ENCODE results near the gene EPC1. TPM values are rescaled to one million over a fixed set of nuclear protein-coding genes. Genes with fewer than 3 reads are reported as not detected.

Gene EPC1
- total and polyA plus RNA-seq, 10 of the 15 experiments (the other 5 are each of a cell fraction or from before 2014, with no cell fraction given), result 6.8 to 59.2 (median 19.4) TPM

GRCh38 chr10:32374605-32375004, 27.6 kb upstream of the EPC1 start:
- Histone ChIP-seq H3K4me1 (ENCODE audit: control insufficient read depth, insufficient read depth, low read length) (no peaks in the 10 kb centered on the region), H3K79me2 (ENCODE audit: control insufficient read depth, insufficient read depth, low read length) (peaks cover 52% of the 10 kb centered on the region), H3K36me3 (ENCODE audit: control insufficient read depth in 2 of 2, insufficient read depth in 2 of 2, low read length in 1 of 2) (no peaks in the 10 kb centered on the region), H3K9me3 (replicated peaks; ENCODE audit: control insufficient read depth, insufficient read depth, low read length) (peaks cover 1% of the 10 kb centered on the region; the same call in 1 of the 3 replicates), H3K9ac (ENCODE audit: control insufficient read depth, insufficient read depth, low read length) (no peak overlapping the region), H3K4me3 (no peak overlapping the region), H3K27me3 (replicated peaks in 1 of 2; ENCODE audit: control insufficient read depth in 2 of 2, insufficient read depth in 2 of 2, low read length in 1 of 2) (no peaks in the 10 kb centered on the region), H3K27ac (ENCODE audit: control insufficient read depth, insufficient read depth) (no peak overlapping the region), H4K20me1 (ENCODE audit: control insufficient read depth, insufficient read depth) (no peaks in the 10 kb centered on the region), H2AFZ (ENCODE audit: control insufficient read depth, low read depth, low read length) (no peak overlapping the region), H3K4me2 (ENCODE audit: control insufficient read depth, insufficient read depth) (peak overlapping the region; percentile 54; the same call in 1 of the 2 replicates)
- FAIRE-seq, result no peak
- intact Hi-C loops (cut with micrococcal nuclease; ENCODE audit: unreplicated experiment), result loop anchor here (5.0 to 10.0 kb wide), 3 partner anchors 317 to 633 kb away; partner anchors contain the start of genes ARHGAP12 and KIF5B
- in situ Hi-C loops (cut with MboI), result loop anchor here (10.0 kb wide), 2 partner anchors 120 to 320 kb away; partner anchors contain the start of gene KIF5B
- no peak for DNase-seq (ENCODE audit: low read depth, low spot score)
- BruUV-seq (replicated peaks), result no TSS peak
- POLR2A ChIA-PET, result no interaction called here
- TF ChIP-seq CHD4 (IDR thresholded peaks at IDR 0.05) (no peak), BHLHE40 (IDR thresholded peaks at IDR 0.05; ENCODE audit: borderline replicate concordance in 1 of 2, low read depth in 2 of 2, low read length in 1 of 2) (no peak), NBN (IDR thresholded peaks at IDR 0.05) (no peak)
- no peak for ATAC-seq
- RAD21 ChIA-PET (ENCODE audit: unreplicated experiment), result no interaction called here
- CTCF ChIA-PET, result interaction anchor here (1.1 to 2.0 kb wide), 3 partner anchors 26 to 183 kb away, joined by 3 to 6 read pairs (median 3); no protein-coding TSS in a partner anchor
- SMC1A ChIA-PET (ENCODE audit: uncharacterized antibody, unreplicated experiment), result interaction anchor here (1.1 to 2.0 kb wide), 5 partner anchors 9 to 119 kb away, joined by 3 to 11 read pairs (median 5); no protein-coding TSS in a partner anchor
- 100% methylated on average over 1 of the region's 1 CpG for WGBS (ENCODE audit: insufficient coverage, insufficient replicate concordance, low lambda C conversion rate, missing lambda C conversion rate)

DNA sequence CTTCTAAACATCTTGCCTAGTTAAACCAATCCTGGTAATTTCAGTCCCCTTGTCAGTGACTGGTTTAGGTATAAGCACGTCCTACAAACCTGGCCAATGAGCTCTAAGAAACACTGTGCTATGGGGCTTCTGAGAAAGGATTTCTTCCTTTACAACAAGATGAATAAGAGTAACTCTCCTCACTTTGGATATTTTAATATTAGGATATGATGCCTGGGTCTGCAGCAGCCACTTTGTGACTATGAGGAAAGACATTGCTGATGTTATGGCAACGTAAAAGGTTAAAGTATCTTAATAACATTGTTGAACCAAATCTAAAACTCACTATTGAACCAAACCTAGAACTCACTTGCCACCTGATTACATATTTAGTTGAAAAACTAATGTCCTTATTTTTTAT, 26.5 kb upstream of the EPC1 start:
- Histone ChIP-seq H3K9ac (ENCODE audit: control insufficient read depth, insufficient read depth, low read length) (no peak overlapping the region), H3K9me3 (replicated peaks; ENCODE audit: control insufficient read depth, insufficient read depth, low read length) (peaks cover 1% of the 10 kb centered on the region; the same call in 1 of the 3 replicates), H3K4me2 (ENCODE audit: control insufficient read depth, insufficient read depth) (no peak overlapping the region), H3K4me3 (no peak overlapping the region), H3K36me3 (ENCODE audit: control insufficient read depth in 2 of 2, insufficient read depth in 2 of 2, low read length in 1 of 2) (no peaks in the 10 kb centered on the region), H2AFZ (ENCODE audit: control insufficient read depth, low read depth, low read length) (no peak overlapping the region), H3K27ac (ENCODE audit: control insufficient read depth, insufficient read depth) (no peak overlapping the region), H3K27me3 (replicated peaks in 1 of 2; ENCODE audit: control insufficient read depth in 2 of 2, insufficient read depth in 2 of 2, low read length in 1 of 2) (no peaks in the 10 kb centered on the region), H3K4me1 (ENCODE audit: control insufficient read depth, insufficient read depth, low read length) (no peaks in the 10 kb centered on the region), H4K20me1 (ENCODE audit: control insufficient read depth, insufficient read depth) (no peaks in the 10 kb centered on the region), H3K79me2 (ENCODE audit: control insufficient read depth, insufficient read depth, low read length) (peaks cover 52% of the 10 kb centered on the region)
- SMC1A ChIA-PET (ENCODE audit: uncharacterized antibody, unreplicated experiment), result interaction anchor here (0.9 to 2.0 kb wide), 8 partner anchors 11 to 117 kb away, joined by 3 to 11 read pairs (median 4); no protein-coding TSS in a partner anchor
- RAD21 ChIA-PET (ENCODE audit: unreplicated experiment), result interaction anchor here (0.6 to 1.3 kb wide), 3 partner anchors 24 to 452 kb away, joined by 4 to 5 read pairs (median 4); no protein-coding TSS in a partner anchor
- POLR2A ChIA-PET, result interaction anchor here (0.7 to 1.3 kb wide), 3 partner anchors 9 to 35 kb away, joined by 3 to 6 read pairs (median 3); no protein-coding TSS in a partner anchor
- ATAC-seq (no peak), DNase-seq (ENCODE audit: low read depth, low spot score) (no peak), FAIRE-seq (no peak)
- in situ Hi-C loops (cut with MboI) (loop anchor here (10.0 kb wide), 2 partner anchors 119 to 319 kb away; partner anchors contain the start of gene KIF5B), intact Hi-C loops (cut with micrococcal nuclease; ENCODE audit: unreplicated experiment) (loop anchor here (5.0 to 10.0 kb wide), 2 partner anchors 449 to 634 kb away; partner anchors contain the start of gene ARHGAP12)
- WGBS (ENCODE audit: insufficient coverage, insufficient replicate concordance, low lambda C conversion rate, missing lambda C conversion rate), result 94% methylated on average over 2 of the region's 2 CpGs
- no TSS peak for BruUV-seq (replicated peaks)
- CTCF ChIA-PET, result interaction anchor here (0.8 to 2.0 kb wide), 8 partner anchors 10 to 182 kb away, joined by 3 to 9 read pairs (median 4); no protein-coding TSS in a partner anchor
- TF ChIP-seq KDM1A (IDR thresholded peaks at IDR 0.05; ENCODE audit: borderline replicate concordance) (peak; percentile 61; the same call in 1 of the 2 replicates), SMAD5 (IDR thresholded peaks at IDR 0.05; ENCODE audit: low read depth) (no peak), YY1 (IDR thresholded peaks at IDR 0.05; ENCODE audit: low read depth, low read length) (no peak), ZBTB4 (CRISPR knock-in tag; IDR thresholded peaks at IDR 0.05) (no peak), NRF1 (conservative IDR thresholded peaks at IDR 0.05; ENCODE audit: low read depth, low read length) (no peak), ZNF217 (IDR thresholded peaks at IDR 0.05) (0 out of 2 replicates have a peak, but pooled peaks have one; percentile 39), MEF2A (IDR thresholded peaks at IDR 0.05; ENCODE audit: insufficient read depth, low read depth, low read length) (no peak), MYC (IDR thresholded peaks at IDR 0.05; ENCODE audit: insufficient read depth, insufficient read length, insufficient replicate concordance, low read length, severe bottlenecking) (no peak), SMARCA5 (IDR thresholded peaks at IDR 0.05) (0 out of 2 replicates have a peak, but pooled peaks have one; percentile 60), TBL1XR1 (IDR thresholded peaks at IDR 0.05; ENCODE audit: low read depth, low read length) (no peak), RAD51 (IDR thresholded peaks at IDR 0.05) (no peak), TCF7 (IDR thresholded peaks at IDR 0.05; ENCODE audit: borderline replicate concordance) (no peak)

Measured in GM12878 (cell line).